Stimulated activated CD8-positive, alpha-beta memory T cell treated with anti-CD3 and anti-CD28 coated beads, Interleukin-2, amount 100 ng/mL, for 1 hour (primary cell): ENCODE results near the gene PTPN1.

Experiments
- DNase-seq, 2 donors: peaks; one replicate each; pipeline ENCODE4 v3.0.0-alpha.2; 2020; ENCODE audit warnings: low read depth in 2 of 2

PTPN1 gene

GRCh38 chr20:50575865-50576720 is 65.9 kb downstream of the PTPN1 start:
- DNase-seq = peak in 1 of 2 donors; percentile 43

GRCh38 chr20:50577175-50578018 is 67.2 kb downstream of the PTPN1 start:
- no peak for DNase-seq

- no peak for DNase-seq
Observed at GRCh38 chr20:50578061-50578777, 68.0 kb downstream of the PTPN1 start.

GRCh38 chr20:50578778-50579165 is 68.6 kb downstream of the PTPN1 start:
- DNase-seq = no peak

GRCh38 chr20:50579511-50579910 is 69.3 kb downstream of the PTPN1 start:
- DNase-seq = no peak

GRCh38 chr20:50580016-50580747 is 70.0 kb downstream of the PTPN1 start:
- DNase-seq = peak; percentile 22 to 23

GRCh38 chr20:50580842-50581544 is 70.8 kb downstream of the PTPN1 start:
- no peak for DNase-seq

GRCh38 chr20:50582092-50582491 is 71.9 kb downstream of the PTPN1 start:
- DNase-seq = no peak

GRCh38 chr20:50582591-50583234 is 72.5 kb downstream of the PTPN1 start:
- DNase-seq = no peak

- no peak for DNase-seq
Observed at GRCh38 chr20:50583442-50584150, 73.4 kb downstream of the PTPN1 start.

- no peak for DNase-seq
Observed at GRCh38 chr20:50584687-50585086, 74.5 kb downstream of the PTPN1 start.

- no peak for DNase-seq
Observed at GRCh38 chr20:50585214-50585613, 75.0 kb downstream of the PTPN1 start.

- no peak for DNase-seq
Observed at GRCh38 chr20:50585678-50586077, 75.5 kb downstream of the PTPN1 start.

GRCh38 chr20:50586531-50587232 is 76.5 kb downstream of the PTPN1 start:
- no peak for DNase-seq

- no peak for DNase-seq
Observed at GRCh38 chr20:50587291-50587961, 77.2 kb downstream of the PTPN1 start.

- peak; percentile 39 to 45 for DNase-seq
Observed at GRCh38 chr20:50588034-50588736, 78.0 kb downstream of the PTPN1 start.

GRCh38 chr20:50589548-50590347 is 79.6 kb downstream of the PTPN1 start:
- no peak for DNase-seq
